Measurements from ENCODE around the gene VPS52.
A peak's percentile ranks its signal among the peaks of the same experiment; 100 is the strongest.

Gene VPS52

GRCh38 chr6:33271468-33272274, at the start of gene VPS52, which contains the start of gene RPS18:
VPS52 (minus strand) TSS chr6:33271876; CDS start chr6:33271675, 201 bp downstream.
RPS18 (plus strand) TSS chr6:33272075; CDS start chr6:33272120, 45 bp downstream.
- peak; percentile 72 to 89 for DNase-seq (ENCODE audit: extremely low read depth in 1 of 2, low read depth in 1 of 2)

GRCh38 chr6:33321227-33321626, 49.6 kb upstream of the VPS52 start:
- no peak for DNase-seq (ENCODE audit: extremely low read depth in 1 of 2, low read depth in 1 of 2)

GRCh38 chr6:33320315-33321181, 48.9 kb upstream of the VPS52 start:
- no peak for DNase-seq (ENCODE audit: extremely low read depth in 1 of 2, low read depth in 1 of 2)

GRCh38 chr6:33319939-33320314, 48.3 kb upstream of the VPS52 start:
- DNase-seq (ENCODE audit: extremely low read depth in 1 of 2, low read depth in 1 of 2), result no peak

GRCh38 chr6:33318426-33319073, 46.9 kb upstream of the VPS52 start:
- no peak for DNase-seq (ENCODE audit: extremely low read depth in 1 of 2, low read depth in 1 of 2)

- DNase-seq (ENCODE audit: extremely low read depth in 1 of 2, low read depth in 1 of 2), result peak; percentile 84 to 97
These were observed 46.2 kb upstream of the VPS52 start, which contains the start of gene ZBTB22 for GRCh38 chr6:33317669-33318425. ZBTB22 (minus strand) TSS chr6:33317744; CDS start chr6:33316916, 828 bp downstream.

- DNase-seq (ENCODE audit: extremely low read depth in 1 of 2, low read depth in 1 of 2), result no peak
These were observed 45.7 kb upstream of the VPS52 start for GRCh38 chr6:33317419-33317668.

GRCh38 chr6:33316603-33317418, 45.1 kb upstream of the VPS52 start:
- DNase-seq (ENCODE audit: extremely low read depth in 1 of 2, low read depth in 1 of 2), result no peak

GRCh38 chr6:33315793-33316602, 44.3 kb upstream of the VPS52 start:
- DNase-seq (ENCODE audit: extremely low read depth in 1 of 2, low read depth in 1 of 2), result no peak

GRCh38 chr6:33314943-33315792, 43.5 kb upstream of the VPS52 start:
- no peak for DNase-seq (ENCODE audit: extremely low read depth in 1 of 2, low read depth in 1 of 2)

GRCh38 chr6:33314515-33314942, 42.9 kb upstream of the VPS52 start:
- peak; percentile 39 to 47 for DNase-seq (ENCODE audit: extremely low read depth in 1 of 2, low read depth in 1 of 2)

GRCh38 chr6:33313709-33314514, 42.2 kb upstream of the VPS52 start, which contains the start of gene TAPBP:
TAPBP (minus strand) TSS chr6:33314078; CDS start chr6:33314041, 37 bp downstream.
- DNase-seq (ENCODE audit: extremely low read depth in 1 of 2, low read depth in 1 of 2), result peak; percentile 75 to 85

GRCh38 chr6:33313105-33313708, 41.5 kb upstream of the VPS52 start:
- peak in 1 of 2 donors; percentile 47 for DNase-seq (ENCODE audit: extremely low read depth in 1 of 2, low read depth in 1 of 2)

- peak; percentile 50 to 72 for DNase-seq (ENCODE audit: extremely low read depth in 1 of 2, low read depth in 1 of 2)
These were observed 40.9 kb upstream of the VPS52 start for GRCh38 chr6:33312361-33313104.

GRCh38 chr6:33306356-33306755, 34.7 kb upstream of the VPS52 start:
- no peak for DNase-seq (ENCODE audit: extremely low read depth in 1 of 2, low read depth in 1 of 2)

GRCh38 chr6:33305052-33305451, 33.4 kb upstream of the VPS52 start:
- DNase-seq (ENCODE audit: extremely low read depth in 1 of 2, low read depth in 1 of 2), result no peak

Measured in stimulated activated CD8-positive, alpha-beta memory T cell treated with anti-CD3 and anti-CD28 coated beads, Interleukin-7, amount 100 ng/mL, for 48 hours (primary cell).